Measurements from ENCODE around the gene SULT1C3. TPM values are rescaled to one million over a fixed set of nuclear protein-coding genes. Genes with fewer than 3 reads are reported as not detected.
"Not testable (repeated sequence)": the region's sequence is repeated elsewhere in the genome, so short reads cannot be mapped to it uniquely, and the experiment has no call there.

Gene SULT1C3
- total and polyA plus RNA-seq, 2 of the 13 experiments (the other 11 are each of a cell fraction or from before 2014, with no cell fraction given) = not detected

- H3K27me3 ChIP-seq (ENCODE audit: control insufficient read depth in 1 of 2, insufficient read depth in 2 of 2, low read length in 2 of 2) = peaks cover 0 to 4% of the 10 kb centered on the region in 2 experiments; a peak in 1 of 5 replicates
- H2AFZ ChIP-seq (ENCODE audit: low read length) = no peak overlapping the region
- DNase-seq (ENCODE audit: low spot score) (no peak), ATAC-seq (no peak), FAIRE-seq (no peak)
- no peaks in the 10 kb centered on the region for H3K36me3 ChIP-seq (replicated peaks in 1 of 2; ENCODE audit: control insufficient read depth in 1 of 2, insufficient read depth in 2 of 2, low read length in 2 of 2)
- in situ Hi-C loops (cut with HindIII; ENCODE audit: extremely low pct_ligation_motif_present, low pct_unique_long_range_greater_than_20kb) = no loop called here
- ChIA-PET CTCF (ENCODE audit: low intra/inter-chr PET ratio, low total read pairs) (no interaction called here), POLR2A (no interaction called here)
- intact Hi-C loops (cut with micrococcal nuclease; ENCODE audit: unreplicated experiment) = no loop called here
- H3K4me2 ChIP-seq (ENCODE audit: low read depth, low read length) = no peak overlapping the region
- no peaks in the 10 kb centered on the region for H3K79me2 ChIP-seq (ENCODE audit: insufficient read depth, low read length)
- H3K9me3 ChIP-seq (ENCODE audit: low read length) = no peaks in the 10 kb centered on the region
- no peak overlapping the region for H3K4me3 ChIP-seq (replicated peaks in 1 of 3; ENCODE audit: insufficient read depth in 1 of 3, low read depth in 2 of 3, low read length in 3 of 3)
- no TSS peak for BruUV-seq (replicated peaks)
- H3K4me1 ChIP-seq (ENCODE audit: insufficient read depth, low read length) = no peaks in the 10 kb centered on the region
- H3K27ac ChIP-seq (ENCODE audit: extremely low read length, insufficient read depth, low read length) = no peak overlapping the region
- TF ChIP-seq MNT (IDR thresholded peaks at IDR 0.05) (peak; percentile 47; the same call in 1 of the 2 replicates), NFATC3 (CRISPR knock-in tag; IDR thresholded peaks at IDR 0.05) (no peak)
- 11% methylated on average over 3 of the region's 3 CpGs for WGBS (ENCODE audit: low lambda C conversion rate)
- H3K9ac ChIP-seq (ENCODE audit: insufficient read depth, low read depth, low read length) = no peak overlapping the region
- H4K20me1 ChIP-seq (ENCODE audit: insufficient read depth, low read length) = no peaks in the 10 kb centered on the region
Measured at GRCh38 chr2:108280466-108280865, 40.7 kb downstream of the SULT1C3 start.

DNA sequence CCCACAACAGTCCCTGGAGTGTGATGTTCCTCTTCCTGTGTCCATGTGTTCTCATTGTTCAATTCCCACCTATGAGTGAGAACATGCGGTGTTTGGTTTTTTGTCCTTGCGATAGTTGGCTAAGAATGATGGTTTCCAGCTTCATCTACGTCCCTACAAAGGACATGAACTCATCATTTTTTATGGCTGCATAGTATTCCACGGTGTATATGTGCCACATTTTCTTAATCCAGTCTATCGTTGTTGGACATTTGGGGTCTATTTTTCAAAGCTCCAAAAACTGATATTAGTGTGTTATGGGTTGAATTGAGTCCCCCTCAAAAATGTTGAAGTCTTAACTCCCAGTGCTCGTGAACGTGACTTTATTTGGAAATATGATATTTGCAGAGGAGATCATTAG is 44.8 kb downstream of the SULT1C3 start:
- DNase-seq (ENCODE audit: low spot score); H3K27ac ChIP-seq (ENCODE audit: extremely low read length, insufficient read depth, low read length); H3K9me3 ChIP-seq (ENCODE audit: low read length); FAIRE-seq; H3K4me3 ChIP-seq (replicated peaks in 1 of 3; ENCODE audit: insufficient read depth in 1 of 3, low read depth in 2 of 3, low read length in 3 of 3); CTCF ChIA-PET (ENCODE audit: low intra/inter-chr PET ratio, low total read pairs); H4K20me1 ChIP-seq (ENCODE audit: insufficient read depth, low read length); POLR2A ChIA-PET; in situ Hi-C loops (cut with HindIII; ENCODE audit: extremely low pct_ligation_motif_present, low pct_unique_long_range_greater_than_20kb); H2AFZ ChIP-seq (ENCODE audit: low read length); H3K36me3 ChIP-seq (replicated peaks in 1 of 2; ENCODE audit: control insufficient read depth in 1 of 2, insufficient read depth in 2 of 2, low read length in 2 of 2); H3K27me3 ChIP-seq (ENCODE audit: control insufficient read depth in 1 of 2, insufficient read depth in 2 of 2, low read length in 2 of 2); BruUV-seq (replicated peaks); H3K79me2 ChIP-seq (ENCODE audit: insufficient read depth, low read length); ATAC-seq; intact Hi-C loops (cut with micrococcal nuclease; ENCODE audit: unreplicated experiment); H3K9ac ChIP-seq (ENCODE audit: insufficient read depth, low read depth, low read length); H3K4me2 ChIP-seq (ENCODE audit: low read depth, low read length): not testable (repeated sequence)
- H3K4me1 ChIP-seq (ENCODE audit: insufficient read depth, low read length) = peaks cover 17% of the 10 kb centered on the region
- WGBS (ENCODE audit: low lambda C conversion rate) = 54% methylated on average over 7 of the region's 7 CpGs

Data from HepG2 (cell line).